HG03457 (cell line): ENCODE data around the gene CACNA1D.

ENCODE experiments used
- ATAC-seq: cut with Tn5 transposase; IDR thresholded peaks from one replicate; pipeline ENCODE4 v1.9.1; 2021; ENCODE audit warnings: moderate number of reproducible peaks; ENCODE audit not compliant: unreplicated experiment

CACNA1D gene

DNA sequence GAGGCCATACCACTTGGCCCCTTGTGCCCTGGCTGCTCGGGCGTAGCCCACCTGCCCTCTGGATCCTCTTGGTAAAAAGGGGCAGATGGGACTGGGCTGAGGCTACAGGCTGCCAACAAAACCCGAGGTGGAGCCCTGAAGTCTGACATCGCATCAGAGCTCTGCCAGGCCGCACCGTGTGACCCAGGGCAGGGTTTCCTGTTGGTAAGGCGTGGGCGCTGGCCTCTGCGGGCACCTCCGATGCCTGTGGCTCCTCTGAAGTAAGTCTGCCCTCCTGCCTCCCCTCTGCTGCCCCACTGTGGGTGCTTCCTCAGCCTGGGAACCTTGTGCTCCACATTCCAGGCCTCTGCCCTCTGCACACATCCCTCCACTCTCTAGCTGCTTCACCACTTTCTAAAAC is 342.9 kb downstream of the CACNA1D start:
- no peak for ATAC-seq

GRCh38 chr3:53841296-53841695 is 346.9 kb downstream of the CACNA1D start:
- no peak for ATAC-seq

- ATAC-seq = no peak
Observed at GRCh38 chr3:53842436-53843194, 348.2 kb downstream of the CACNA1D start.

DNA sequence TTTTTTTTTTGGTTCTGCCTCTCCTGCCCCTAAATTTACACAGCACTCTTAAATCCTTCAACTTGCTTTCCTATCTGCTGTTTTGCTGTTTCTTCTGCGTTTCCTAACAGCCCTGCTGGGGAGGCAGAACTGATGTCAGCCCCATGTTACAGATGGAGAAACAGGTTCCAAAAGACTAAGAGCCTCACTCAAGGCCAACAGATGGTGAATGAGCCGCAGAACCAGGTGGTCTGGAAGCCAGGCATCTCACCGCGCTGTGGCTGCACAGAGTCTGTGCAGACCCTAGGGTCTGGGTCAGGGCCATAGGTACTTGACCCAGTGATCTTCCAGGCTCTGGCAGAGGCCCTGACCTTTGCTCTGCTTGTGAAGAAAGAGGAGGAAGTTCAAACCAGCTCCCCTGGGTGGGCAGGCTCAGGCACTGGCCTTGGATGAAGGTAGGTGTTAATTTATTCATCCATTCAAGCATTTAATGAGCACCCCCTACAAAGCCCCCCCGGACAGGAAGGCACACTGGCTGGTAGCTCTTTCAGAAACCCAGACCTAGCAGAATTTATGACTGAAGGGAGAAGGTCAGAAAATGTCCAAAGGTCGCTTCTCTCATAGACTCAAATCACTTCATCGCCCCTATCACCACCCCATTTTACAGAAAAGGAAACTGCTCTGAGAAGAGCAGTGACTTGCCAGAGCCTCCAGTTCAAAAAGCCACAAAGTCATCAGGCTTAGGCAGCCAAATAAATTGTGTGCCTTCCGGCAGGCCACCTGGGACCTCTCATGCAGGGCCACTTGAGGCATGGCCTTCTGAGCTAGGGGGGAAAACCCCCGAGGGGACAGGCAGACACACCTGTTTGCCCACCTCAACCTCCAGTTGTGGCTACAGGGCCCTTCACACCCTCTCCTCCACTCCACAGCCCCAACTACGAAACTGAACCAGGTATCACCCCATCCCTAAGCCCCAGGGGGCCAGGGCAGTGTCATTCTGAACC is 349.1 kb downstream of the CACNA1D start:
- ATAC-seq = no peak

DNA sequence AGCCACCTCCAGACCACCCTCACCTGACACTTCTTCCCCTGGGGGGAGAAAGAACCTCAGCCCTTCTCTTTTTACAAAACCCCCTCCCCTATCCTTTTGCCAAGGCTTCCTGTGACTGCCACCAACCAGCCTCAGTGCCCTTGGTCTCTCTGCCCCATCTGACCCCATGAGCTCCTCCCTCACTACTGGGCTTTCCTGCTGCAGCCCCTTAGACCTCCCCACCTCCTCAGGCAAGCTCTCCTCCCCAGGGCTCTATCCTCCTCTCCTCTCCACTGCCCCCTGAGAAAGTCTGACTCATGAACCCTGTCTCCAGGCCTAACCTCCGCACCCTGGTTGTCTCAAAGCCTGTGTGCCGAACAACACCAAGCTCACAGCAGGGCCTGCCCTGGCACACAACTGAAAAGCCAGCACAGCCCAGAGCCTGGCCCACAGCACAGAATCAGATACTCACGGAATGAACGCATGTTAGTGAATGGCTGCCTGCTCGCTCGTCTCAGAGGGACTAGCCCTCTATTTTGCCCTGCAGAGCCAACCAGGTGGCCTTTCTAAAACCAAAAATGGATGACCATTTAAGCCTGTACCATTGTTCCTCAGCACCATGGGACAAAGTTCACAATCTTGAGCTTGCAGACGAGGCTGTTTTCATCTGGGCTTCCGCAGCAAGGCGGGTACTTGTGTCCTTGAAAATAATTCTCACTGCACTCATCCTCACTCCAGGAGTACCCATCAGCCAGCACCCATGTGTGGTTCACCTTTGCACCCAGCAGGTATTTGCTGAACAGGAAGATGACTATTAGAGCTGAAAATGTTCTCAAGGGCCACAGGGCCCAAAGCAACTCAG is 350.1 kb downstream of the CACNA1D start:
- ATAC-seq = no peak

GRCh38 chr3:53845103-53845880 is 350.9 kb downstream of the CACNA1D start:
- no peak for ATAC-seq

DNA sequence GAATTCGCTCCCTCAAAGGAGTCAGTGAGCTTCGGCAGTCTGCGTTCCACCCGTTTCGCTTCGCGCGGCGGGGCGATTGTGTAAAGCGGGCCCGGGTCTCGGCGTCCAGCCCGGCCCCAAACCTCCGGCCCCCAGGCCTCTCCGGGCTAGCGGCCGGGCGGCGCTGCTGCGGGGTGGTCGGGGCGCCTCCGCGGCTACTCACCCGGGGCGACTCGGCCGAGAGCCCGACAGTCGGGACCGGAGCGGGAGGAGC is 351.4 kb downstream of the CACNA1D start:
- ATAC-seq = no peak

DNA sequence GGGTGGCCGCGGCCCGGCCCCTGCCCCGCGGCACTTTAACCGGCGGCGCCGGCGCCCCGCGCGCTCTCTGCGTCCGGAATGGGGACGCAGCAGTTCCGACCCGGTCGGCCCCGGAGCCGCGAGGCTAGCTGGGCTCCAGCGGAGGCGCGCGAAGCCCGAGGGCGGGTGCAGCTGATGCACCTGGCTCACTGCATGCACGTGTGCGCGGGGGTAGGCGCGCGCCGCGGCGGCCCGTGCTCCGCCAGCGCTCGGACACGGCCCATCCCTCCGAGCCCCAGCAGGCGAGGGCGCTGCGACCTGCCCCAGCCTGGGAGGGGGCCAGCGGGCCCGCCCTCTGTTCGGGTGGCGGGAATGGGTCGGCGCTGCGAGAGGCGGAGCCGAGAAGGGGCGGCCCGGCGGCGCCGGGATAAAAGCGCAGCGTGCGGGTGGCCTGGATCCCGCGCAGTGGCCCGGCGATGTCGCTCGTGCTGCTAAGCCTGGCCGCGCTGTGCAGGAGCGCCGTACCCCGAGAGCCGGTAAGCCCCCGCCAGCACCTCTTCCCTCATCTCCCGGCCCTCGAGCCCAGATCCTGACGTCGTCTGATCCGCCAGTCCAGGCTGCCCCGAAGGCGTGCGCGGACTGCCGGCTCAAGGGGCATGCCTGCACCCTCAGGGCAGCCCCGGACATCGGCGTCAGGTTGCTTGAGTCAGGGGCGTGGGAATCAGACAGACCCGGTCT is 351.9 kb downstream of the CACNA1D start, which contains the start of the genes CHDH and IL17RB:
Gene CHDH (minus strand): TSS at position 286 of the 717 bp plus-strand sequence. CDS start 22,411 bp downstream, outside the sequence.
Gene IL17RB (plus strand): TSS at position 435 of the 717 bp plus-strand sequence. CDS start 21 bp downstream, at position 456.
- ATAC-seq = no peak

GRCh38 chr3:53846851-53847155 is 352.4 kb downstream of the CACNA1D start:
- no peak for ATAC-seq

DNA sequence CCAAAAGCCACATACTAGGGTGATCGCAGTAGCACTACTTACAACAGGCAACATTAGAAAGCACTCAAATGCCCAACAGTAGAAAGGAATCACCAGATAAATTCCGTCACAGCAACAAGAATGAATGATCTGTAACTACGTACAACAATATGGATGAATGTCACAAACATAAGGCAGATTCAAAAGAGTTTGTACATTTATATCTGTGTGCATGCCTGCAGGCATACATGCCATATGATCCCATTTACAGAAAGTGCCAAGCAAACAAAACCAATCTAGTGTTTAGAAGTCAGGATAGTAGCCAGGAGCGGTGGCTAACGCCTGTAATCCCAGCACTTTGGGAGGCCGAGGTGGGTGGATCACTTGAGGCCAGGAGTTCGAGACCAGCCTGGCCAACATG is 355.5 kb downstream of the CACNA1D start:
- ATAC-seq = no peak

DNA sequence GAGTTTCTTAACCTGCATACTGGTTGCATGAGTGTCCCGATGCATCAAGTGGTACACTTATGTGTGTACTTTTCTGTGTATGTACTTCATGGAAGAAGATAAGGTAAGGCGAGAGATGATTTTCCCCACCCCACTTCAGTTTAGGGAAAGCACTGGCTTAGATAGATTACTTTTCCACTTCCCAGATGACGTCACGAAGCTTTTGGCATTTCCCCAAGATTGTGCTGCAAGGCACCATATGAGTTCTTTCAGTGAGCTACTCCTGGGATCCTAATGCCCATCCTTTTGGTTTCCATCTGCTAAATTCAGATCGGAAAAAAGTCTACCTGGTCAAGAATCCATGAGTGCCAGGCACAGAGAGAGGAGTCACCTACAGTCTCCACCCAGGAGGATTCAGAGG is 356.5 kb downstream of the CACNA1D start:
- ATAC-seq = no peak

DNA sequence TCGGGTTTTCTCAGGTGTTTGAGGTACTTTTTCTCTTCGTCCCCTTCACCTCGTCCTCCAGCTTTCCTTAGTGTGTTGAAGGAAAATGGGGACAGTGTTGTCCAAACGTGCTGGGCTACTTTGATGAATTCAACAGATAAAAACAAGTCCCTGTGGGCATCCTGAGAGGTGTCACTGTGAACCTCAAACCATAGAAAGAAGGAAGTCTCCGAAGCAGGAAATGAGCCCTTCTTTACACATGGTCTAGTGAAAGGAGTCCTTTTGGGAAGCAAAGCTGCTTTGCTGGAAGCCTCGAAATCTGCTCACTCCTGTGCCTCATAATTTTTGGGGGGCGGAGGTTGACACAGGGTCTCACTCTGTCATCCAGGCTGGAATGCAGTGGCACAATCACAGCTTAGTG is 362.6 kb downstream of the CACNA1D start:
- ATAC-seq = no peak

GRCh38 chr3:53858096-53858741 is 363.8 kb downstream of the CACNA1D start:
- ATAC-seq = no peak

DNA sequence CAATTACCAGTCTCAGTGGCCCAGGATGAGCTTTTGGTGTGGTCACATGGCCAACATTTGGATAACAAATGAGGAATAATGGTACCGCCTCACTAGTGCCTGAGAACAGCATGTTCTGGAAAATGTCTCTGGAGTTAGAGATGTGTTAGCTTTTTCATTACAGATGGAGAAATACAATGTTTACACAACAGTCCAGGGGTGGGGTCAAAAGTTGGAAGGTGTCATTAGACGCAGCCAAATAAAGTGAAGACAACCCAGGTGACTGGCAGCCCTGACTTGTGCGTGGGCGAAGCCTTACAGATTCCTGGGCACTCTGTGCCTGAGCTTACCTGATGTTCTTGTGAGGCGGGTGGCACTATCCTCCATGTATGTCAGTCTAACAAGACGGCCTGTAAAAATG is 364.8 kb downstream of the CACNA1D start:
- no peak for ATAC-seq

GRCh38 chr3:53860196-53860595 is 365.8 kb downstream of the CACNA1D start:
- no peak for ATAC-seq

GRCh38 chr3:53862241-53862640 is 367.8 kb downstream of the CACNA1D start:
- no peak for ATAC-seq

DNA sequence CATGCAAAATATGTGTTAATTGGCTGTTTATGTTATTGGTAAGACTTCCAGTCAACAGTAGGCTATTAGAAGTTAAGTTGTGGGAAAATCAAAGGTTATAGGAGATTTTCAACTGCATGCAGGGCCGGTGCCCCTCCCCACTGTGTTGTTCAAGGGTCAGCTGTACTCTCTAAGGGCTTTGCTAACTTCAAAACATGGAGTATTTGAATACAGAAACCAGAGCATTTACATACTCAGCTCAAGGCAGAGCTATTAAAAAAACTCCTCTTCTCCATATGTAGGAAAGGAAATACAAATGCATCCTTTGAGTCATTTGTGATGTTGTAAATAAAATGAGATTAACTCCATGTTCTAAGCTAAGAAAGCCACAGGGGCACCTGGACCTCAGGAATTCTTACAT is 368.7 kb downstream of the CACNA1D start:
- no peak for ATAC-seq
